Measurements from ENCODE around the gene HLA-A.

Gene HLA-A

GRCh38 chr6:29935273-29935955 is 6.9 kb upstream of the HLA-A start:
- no peak for DNase-seq

GRCh38 chr6:29938746-29939508 is 3.4 kb upstream of the HLA-A start:
- no peak for DNase-seq

GRCh38 chr6:29941016-29941415 is 1.3 kb upstream of the HLA-A start:
- no peak for DNase-seq

GRCh38 chr6:29941471-29941870 is 861 bp upstream of the HLA-A start:
- DNase-seq: no peak

- no peak for DNase-seq
Observed at GRCh38 chr6:29941916-29942274, 437 bp upstream of the HLA-A start.

GRCh38 chr6:29943053-29943966 is 978 bp downstream of the HLA-A start:
- DNase-seq: no peak

- no peak for DNase-seq
Observed at GRCh38 chr6:29945281-29945820, 3.0 kb downstream of the HLA-A start.

- no peak for DNase-seq
Observed at GRCh38 chr6:29946223-29947076, 4.1 kb downstream of the HLA-A start.

- no peak for DNase-seq
Observed at GRCh38 chr6:29947077-29947980, 5.0 kb downstream of the HLA-A start.

- no peak for DNase-seq
Observed at GRCh38 chr6:29948277-29948676, 5.9 kb downstream of the HLA-A start.

GRCh38 chr6:29949934-29950333 is 7.6 kb downstream of the HLA-A start:
- DNase-seq: no peak

GRCh38 chr6:29951882-29952281 is 9.6 kb downstream of the HLA-A start:
- DNase-seq: no peak

GRCh38 chr6:29953001-29953441 is 10.7 kb downstream of the HLA-A start:
- no peak for DNase-seq

- DNase-seq: no peak
Observed at GRCh38 chr6:29953686-29954085, 11.4 kb downstream of the HLA-A start.

GRCh38 chr6:29954272-29954671 is 11.9 kb downstream of the HLA-A start:
- DNase-seq: no peak

GRCh38 chr6:29955783-29956182 is 13.5 kb downstream of the HLA-A start:
- no peak for DNase-seq

- DNase-seq: no peak
Observed at GRCh38 chr6:29956518-29956917, 14.2 kb downstream of the HLA-A start.

- DNase-seq: no peak
Observed at GRCh38 chr6:29958046-29958445, 15.7 kb downstream of the HLA-A start.

GRCh38 chr6:29958921-29959320 is 16.6 kb downstream of the HLA-A start:
- no peak for DNase-seq

GRCh38 chr6:29959467-29959866 is 17.1 kb downstream of the HLA-A start:
- no peak for DNase-seq

- no peak for DNase-seq
Observed at GRCh38 chr6:29961966-29962365, 19.6 kb downstream of the HLA-A start.

All from activated gamma-delta T cell treated with Interleukin-2 at 50 U/mL for 16 hours (primary cell).